Body of pancreas (tissue), 4 donors: Measurements from ENCODE around the gene MICU2.

ENCODE experiments used
- POLR2A ChIP-seq, 3 donors: fragments of 450-650 bp; IDR thresholded peaks; one replicate each; pipeline ENCODE4 v1.6.1; 2016; ENCODE audit warnings: antibody characterized with exemption in 3 of 3, mild to moderate bottlenecking in 2 of 3
- TF ChIP-seq, protein P1 (sequence below), 7 experiments: fragments of 450-650 bp in 4 of 7; fragments of 200-600 bp in 3 of 7; sonication (generic) in 3 of 7; IDR thresholded peaks; one replicate each; pipeline ENCODE4 v1.5.1; 2016 to 2019; ENCODE audit warnings: antibody characterized with exemption in 7 of 7

DNA sequence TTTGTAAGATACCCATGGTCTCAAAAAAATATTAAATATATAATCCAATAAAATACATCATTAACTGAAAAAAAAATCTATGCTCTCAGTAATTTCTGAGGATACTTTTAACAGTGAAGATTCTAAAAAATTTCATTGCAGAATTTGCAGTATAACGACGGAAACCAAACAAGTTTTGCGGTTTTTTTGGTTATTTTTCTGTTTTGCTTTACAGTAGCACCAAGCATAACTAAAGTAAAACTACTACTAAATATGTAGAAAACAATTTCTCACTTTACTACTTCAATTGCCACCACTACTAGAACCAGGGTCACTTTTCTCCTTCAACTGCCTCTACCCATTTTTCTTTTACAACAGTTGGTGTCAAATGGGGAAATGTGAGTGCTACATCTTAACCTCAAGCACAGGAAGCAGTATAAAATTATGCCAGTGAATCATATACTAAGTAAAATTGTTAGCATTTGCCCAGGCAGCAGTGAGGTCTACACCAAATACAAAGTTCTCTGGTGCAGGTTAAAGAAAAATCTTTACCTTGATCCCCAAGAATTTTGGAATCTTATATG lies 24.1 kb downstream of the MICU2 start:
- TF ChIP-seq, protein P1, sequence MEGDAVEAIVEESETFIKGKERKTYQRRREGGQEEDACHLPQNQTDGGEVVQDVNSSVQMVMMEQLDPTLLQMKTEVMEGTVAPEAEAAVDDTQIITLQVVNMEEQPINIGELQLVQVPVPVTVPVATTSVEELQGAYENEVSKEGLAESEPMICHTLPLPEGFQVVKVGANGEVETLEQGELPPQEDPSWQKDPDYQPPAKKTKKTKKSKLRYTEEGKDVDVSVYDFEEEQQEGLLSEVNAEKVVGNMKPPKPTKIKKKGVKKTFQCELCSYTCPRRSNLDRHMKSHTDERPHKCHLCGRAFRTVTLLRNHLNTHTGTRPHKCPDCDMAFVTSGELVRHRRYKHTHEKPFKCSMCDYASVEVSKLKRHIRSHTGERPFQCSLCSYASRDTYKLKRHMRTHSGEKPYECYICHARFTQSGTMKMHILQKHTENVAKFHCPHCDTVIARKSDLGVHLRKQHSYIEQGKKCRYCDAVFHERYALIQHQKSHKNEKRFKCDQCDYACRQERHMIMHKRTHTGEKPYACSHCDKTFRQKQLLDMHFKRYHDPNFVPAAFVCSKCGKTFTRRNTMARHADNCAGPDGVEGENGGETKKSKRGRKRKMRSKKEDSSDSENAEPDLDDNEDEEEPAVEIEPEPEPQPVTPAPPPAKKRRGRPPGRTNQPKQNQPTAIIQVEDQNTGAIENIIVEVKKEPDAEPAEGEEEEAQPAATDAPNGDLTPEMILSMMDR (IDR thresholded peaks at IDR 0.05): no peak
- no peak for TF ChIP-seq POLR2A (IDR thresholded peaks at IDR 0.05)
